Keratinocyte (primary cell): ENCODE data around the gene HSPG2.

Source experiments
- CTCF ChIP-seq, 3 experiments: IDR thresholded peaks in 1 of 3; conservative IDR thresholded peaks in 1 of 3; optimal IDR thresholded peaks in 1 of 3; 2 replicates in 2 of 3; 3 replicates in 1 of 3; pipeline versions ENCODE3 to v1.5.1; 2011; ENCODE audit warnings: low read length in 3 of 3, mild to moderate bottlenecking in 3 of 3, moderate library complexity in 2 of 3, control low read depth in 1 of 3, inconsistent platforms in 1 of 3; ENCODE audit not compliant: insufficient read depth in 2 of 3; ENCODE audit errors: extremely low read depth in 1 of 3
- EZH2 ChIP-seq: IDR thresholded peaks from one replicate; pipeline ENCODE4 v1.6.1; 2012; ENCODE audit warnings: inconsistent platforms, mild to moderate bottlenecking, low read length, moderate library complexity

GRCh38 chr1:21864730-21865129 is 72.4 kb downstream of the HSPG2 start:
- TF ChIP-seq EZH2 = no peak
- TF ChIP-seq CTCF (optimal IDR thresholded peaks at IDR 0.05 in 1 of 3, IDR thresholded peaks at IDR 0.05 in 1 of 3, conservative IDR thresholded peaks at IDR 0.05 in 1 of 3; ENCODE audit: extremely low read depth in 1 of 3, insufficient read depth in 2 of 3, low read length in 3 of 3) = no peak
